HepG2 (cell line): ENCODE results near the gene C2orf15. TPM values are rescaled to one million over a fixed set of nuclear protein-coding genes. Genes with fewer than 3 reads are reported as not detected.

Experiments used
- BCLAF1 ChIP-seq: fragments of 450-650 bp; IDR thresholded peaks from 2 replicates; pipeline ENCODE4 v1.6.1; 2017; ENCODE audit warnings: mild to moderate bottlenecking
- CENPBD1 ChIP-seq: sonication (generic); formaldehyde crosslinking; IDR thresholded peaks from 2 replicates; pipeline ENCODE4 v1.8.0; 2022; ENCODE audit warnings: missing genetic modification reagents, low read depth, mild to moderate bottlenecking, borderline replicate concordance
- GMEB2 ChIP-seq: IDR thresholded peaks from 2 replicates; pipeline ENCODE4 v1.6.1; 2016; ENCODE audit warnings: missing biosample characterization, missing genetic modification reagents, low read depth
- HOMEZ ChIP-seq: IDR thresholded peaks from 2 replicates; pipeline ENCODE4 v1.6.1; 2016; ENCODE audit warnings: low read depth
- MAFF ChIP-seq: IDR thresholded peaks from 2 replicates; pipeline ENCODE4 v1.6.1; 2011; ENCODE audit warnings: low read depth, low read length, improper control_type of control experiment
- MIXL1 ChIP-seq: IDR thresholded peaks from 2 replicates; pipeline ENCODE4 v1.6.1; 2016
- NKX3-1 ChIP-seq: sonication (generic); formaldehyde crosslinking; IDR thresholded peaks from 2 replicates; pipeline ENCODE4 v1.5.0; 2020; ENCODE audit warnings: missing genetic modification reagents
- PAX8 ChIP-seq: sonication (generic); formaldehyde crosslinking; IDR thresholded peaks from 2 replicates; pipeline ENCODE4 v1.8.0; 2022; ENCODE audit warnings: mild to moderate bottlenecking, missing genetic modification reagents, borderline replicate concordance
- PHF20 ChIP-seq: sonication (generic); formaldehyde crosslinking; IDR thresholded peaks from 2 replicates; pipeline ENCODE4 v1.5.0; 2020; ENCODE audit warnings: mild to moderate bottlenecking, missing genetic modification reagents
- RARA ChIP-seq: IDR thresholded peaks from 2 replicates; pipeline ENCODE4 v1.6.1; 2016; ENCODE audit warnings: missing genetic modification reagents, missing compliant biosample characterization
- SIN3A ChIP-seq: IDR thresholded peaks from 2 replicates; pipeline ENCODE4 v1.6.1; 2011; ENCODE audit warnings: low read depth, mild to moderate bottlenecking, control low read depth, low read length, borderline replicate concordance
- TOE1 ChIP-seq: sonication (generic); formaldehyde crosslinking; IDR thresholded peaks from 2 replicates; pipeline ENCODE4 v1.4.0; 2020; ENCODE audit warnings: mild to moderate bottlenecking, missing genetic modification reagents
- ZBTB14 ChIP-seq: sonication (generic); formaldehyde crosslinking; IDR thresholded peaks from 2 replicates; pipeline ENCODE4 v1.4.0; 2020; ENCODE audit warnings: missing genetic modification reagents
- ZFP82 ChIP-seq: sonication (generic); formaldehyde crosslinking; IDR thresholded peaks from 2 replicates; pipeline ENCODE4 v1.5.1; 2020; ENCODE audit warnings: mild to moderate bottlenecking, missing genetic modification reagents, borderline replicate concordance
- ZNF317 ChIP-seq: sonication (generic); formaldehyde crosslinking; IDR thresholded peaks from 2 replicates; pipeline ENCODE4 v1.5.0; 2020; ENCODE audit warnings: mild to moderate bottlenecking, missing genetic modification reagents
- ZNF484 ChIP-seq: sonication (generic); formaldehyde crosslinking; IDR thresholded peaks from 2 replicates; pipeline ENCODE4 v1.5.1; 2020; ENCODE audit warnings: mild to moderate bottlenecking, low read depth, missing genetic modification reagents, borderline replicate concordance
- ZNF510 ChIP-seq: sonication (generic); formaldehyde crosslinking; IDR thresholded peaks from 2 replicates; pipeline ENCODE4 v1.4.0; 2020; ENCODE audit warnings: low read depth, mild to moderate bottlenecking, missing genetic modification reagents
- ZNF768 ChIP-seq: sonication (generic); formaldehyde crosslinking; IDR thresholded peaks from 2 replicates; pipeline ENCODE4 v1.4.0; 2020; ENCODE audit warnings: missing genetic modification reagents
- ZNF780A ChIP-seq: sonication (generic); formaldehyde crosslinking; IDR thresholded peaks from 2 replicates; pipeline ENCODE4 v1.8.0; 2022; ENCODE audit warnings: mild to moderate bottlenecking, missing genetic modification reagents, moderate library complexity
- polyA plus RNA-seq, 8 experiments: library from polyadenylated mRNA; depleted of rRNA in 3 of 8; stranded (reverse) in 7 of 8; unstranded in 1 of 8; fragments of >200 nt; fragmentation: Illumina TruSeq in 4 of 8; extraction: Trizol in 4 of 8; gene quantifications; 2 replicates each; pipeline versions ENCODE4 v1.2.1 to v1.2.3, GENCODE V29; 2011 to 2016; ENCODE audit warnings: low read depth in 4 of 8, missing spikeins in 1 of 8, mixed read lengths in 1 of 8; ENCODE audit not compliant: insufficient read depth in 1 of 8
- total RNA-seq, 5 experiments: library from RNA; depleted of rRNA; stranded (reverse); fragments of >200 nt; fragmentation: Illumina TruSeq; extraction: Trizol; gene quantifications; 2 replicates each; pipeline ENCODE4 v1.2.3, GENCODE V29; 2016; ENCODE audit warnings: low read depth in 1 of 5

C2orf15 gene
- total and polyA plus RNA-seq, 2 of the 13 experiments (the other 11 are each of a cell fraction or from before 2014, with no cell fraction given): 5.5 to 8.3 TPM

- TF ChIP-seq ZNF768 (0 out of 2 replicates have a peak, but pooled peaks have one; percentile 1), ZFP82 (CRISPR knock-in tag) (no peak), ZNF484 (CRISPR knock-in tag) (no peak; the same call in 1 of the 2 replicates), ZNF317 (CRISPR knock-in tag) (peak; percentile 74; the same call in 1 of the 2 replicates), RARA (CRISPR knock-in tag) (0 out of 2 replicates have a peak, but pooled peaks have one; percentile 5), SIN3A (peak; percentile 69), GMEB2 (CRISPR knock-in tag) (peak; percentile 93), ZBTB14 (CRISPR knock-in tag) (peak; percentile 91), HOMEZ (peak; percentile 95; the same call in 1 of the 2 replicates), CENPBD1 (no peak; the same call in 1 of the 2 replicates), PHF20 (CRISPR knock-in tag) (peak; percentile 69), NKX3-1 (peak; percentile 83; the same call in 1 of the 2 replicates), ZNF510 (CRISPR knock-in tag) (peak; percentile 88; the same call in 1 of the 2 replicates), MAFF (no peak), TOE1 (CRISPR knock-in tag) (no peak; the same call in 1 of the 2 replicates), MIXL1 (peak; percentile 27; the same call in 1 of the 2 replicates), ZNF780A (CRISPR knock-in tag) (0 out of 2 replicates have a peak, but pooled peaks have one; percentile 72), BCLAF1 (no peak), PAX8 (peak; percentile 43; the same call in 1 of the 2 replicates)
Measured at GRCh38 chr2:99141110-99142108, at the start of gene C2orf15 (continued).
